Esophagus muscularis mucosa (tissue), 4 donors: ENCODE results near the gene PNPLA1.

Experiments used
- EP300 ChIP-seq: sonication (generic); formaldehyde crosslinking; IDR thresholded peaks from one replicate; pipeline ENCODE4 v1.6.1; 2017; ENCODE audit warnings: antibody characterized with exemption
- POLR2A ChIP-seq: fragments of 450-650 bp; IDR thresholded peaks from one replicate; pipeline ENCODE4 v1.6.1; 2017; ENCODE audit warnings: antibody characterized with exemption, moderate library complexity, mild to moderate bottlenecking, low read depth
- POLR2AphosphoS5 ChIP-seq, 2 donors: sonication (generic); formaldehyde crosslinking; IDR thresholded peaks; one replicate each; pipeline ENCODE4 v1.6.1; 2017; ENCODE audit warnings: antibody characterized with exemption in 2 of 2
- TF ChIP-seq, protein P1 (sequence below), 3 experiments: fragments of 200-600 bp in 2 of 3; fragments of 450-650 bp in 1 of 3; sonication (generic) in 2 of 3; IDR thresholded peaks; one replicate each; pipeline ENCODE4 v1.5.1; 2017 to 2019; ENCODE audit warnings: antibody characterized with exemption in 3 of 3, mild to moderate bottlenecking in 2 of 3, moderate library complexity in 1 of 3

GRCh38 chr6:36290668-36291620 lies 21.1 kb downstream of the PNPLA1 start:
- no peak for TF ChIP-seq EP300
- TF ChIP-seq, protein P1, sequence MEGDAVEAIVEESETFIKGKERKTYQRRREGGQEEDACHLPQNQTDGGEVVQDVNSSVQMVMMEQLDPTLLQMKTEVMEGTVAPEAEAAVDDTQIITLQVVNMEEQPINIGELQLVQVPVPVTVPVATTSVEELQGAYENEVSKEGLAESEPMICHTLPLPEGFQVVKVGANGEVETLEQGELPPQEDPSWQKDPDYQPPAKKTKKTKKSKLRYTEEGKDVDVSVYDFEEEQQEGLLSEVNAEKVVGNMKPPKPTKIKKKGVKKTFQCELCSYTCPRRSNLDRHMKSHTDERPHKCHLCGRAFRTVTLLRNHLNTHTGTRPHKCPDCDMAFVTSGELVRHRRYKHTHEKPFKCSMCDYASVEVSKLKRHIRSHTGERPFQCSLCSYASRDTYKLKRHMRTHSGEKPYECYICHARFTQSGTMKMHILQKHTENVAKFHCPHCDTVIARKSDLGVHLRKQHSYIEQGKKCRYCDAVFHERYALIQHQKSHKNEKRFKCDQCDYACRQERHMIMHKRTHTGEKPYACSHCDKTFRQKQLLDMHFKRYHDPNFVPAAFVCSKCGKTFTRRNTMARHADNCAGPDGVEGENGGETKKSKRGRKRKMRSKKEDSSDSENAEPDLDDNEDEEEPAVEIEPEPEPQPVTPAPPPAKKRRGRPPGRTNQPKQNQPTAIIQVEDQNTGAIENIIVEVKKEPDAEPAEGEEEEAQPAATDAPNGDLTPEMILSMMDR (IDR thresholded peaks at IDR 0.05): no peak
- TF ChIP-seq POLR2AphosphoS5 (IDR thresholded peaks at IDR 0.05): no peak
- no peak for TF ChIP-seq POLR2A
